ENCODE results near the gene FLG2.
"Not testable (repeated sequence)": the region's sequence is repeated elsewhere in the genome, so short reads cannot be mapped to it uniquely, and the experiment has no call there.

The FLG2 gene

DNA sequence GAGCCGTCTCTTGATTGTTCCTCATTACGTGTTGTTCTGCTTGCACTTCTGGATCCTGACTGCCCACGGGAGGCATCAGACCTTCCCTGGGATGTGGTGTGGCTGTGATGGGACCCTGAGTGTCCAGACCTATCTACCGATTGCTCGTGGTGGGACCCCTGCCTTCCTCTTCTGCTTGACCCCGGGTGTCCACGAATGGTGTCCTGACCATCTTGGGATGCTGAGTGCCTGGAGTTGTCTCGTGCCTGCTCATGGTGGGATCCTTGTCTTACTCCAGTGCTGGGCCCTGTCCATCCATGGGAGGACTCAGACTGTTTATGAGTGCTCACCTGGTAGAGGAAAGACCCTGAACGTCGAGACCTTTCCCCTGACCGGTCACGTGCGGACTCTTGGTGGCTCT lies 47.6 kb downstream of the FLG2 start:
- not testable (repeated sequence) for DNase-seq (ENCODE audit: low spot score)

DNA sequence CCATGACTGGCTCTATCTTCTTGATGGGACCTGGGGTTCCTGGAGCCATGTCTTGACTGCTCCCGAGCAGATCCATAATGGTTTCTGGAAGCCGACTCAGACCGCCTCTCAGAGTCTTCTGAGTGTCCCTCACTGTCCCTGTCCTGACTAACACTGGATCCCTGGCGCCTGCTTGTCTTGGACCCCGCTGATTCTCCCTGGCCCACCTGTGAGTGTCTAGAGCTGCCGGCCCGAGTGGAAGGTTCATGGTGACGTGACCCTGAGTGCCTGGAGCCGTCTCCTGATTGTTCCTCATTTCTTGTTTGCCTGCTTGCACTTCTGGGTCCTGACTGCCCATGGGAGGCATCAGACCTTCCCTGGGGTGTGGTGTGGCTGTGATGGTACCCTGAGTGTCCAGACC lies 49.9 kb downstream of the FLG2 start:
- no peak for DNase-seq (ENCODE audit: low spot score)

- not testable (repeated sequence) for DNase-seq (ENCODE audit: low spot score)
Measured at GRCh38 chr1:152309320-152309901, 50.4 kb downstream of the FLG2 start.

DNA sequence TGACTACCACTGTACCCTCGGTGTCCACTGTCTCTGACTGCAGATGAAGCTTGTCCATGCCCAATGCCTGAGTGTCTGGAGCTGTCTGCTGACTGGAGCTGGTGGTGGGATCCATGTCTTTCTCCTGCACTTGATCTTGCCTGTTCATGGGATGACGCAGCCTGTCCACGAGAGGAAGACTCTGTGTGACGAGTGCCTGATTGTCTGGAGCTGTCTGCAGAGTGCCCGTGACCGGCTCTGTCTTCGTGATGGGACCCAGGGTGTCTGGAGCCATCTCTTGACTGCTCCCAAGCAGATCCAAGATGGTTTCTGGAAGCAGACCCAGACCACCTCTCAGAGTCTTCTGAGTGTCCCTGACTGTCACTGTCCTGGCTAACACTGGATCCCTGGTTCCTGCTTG lies 51.0 kb downstream of the FLG2 start:
- not testable (repeated sequence) for DNase-seq (ENCODE audit: low spot score)

DNA sequence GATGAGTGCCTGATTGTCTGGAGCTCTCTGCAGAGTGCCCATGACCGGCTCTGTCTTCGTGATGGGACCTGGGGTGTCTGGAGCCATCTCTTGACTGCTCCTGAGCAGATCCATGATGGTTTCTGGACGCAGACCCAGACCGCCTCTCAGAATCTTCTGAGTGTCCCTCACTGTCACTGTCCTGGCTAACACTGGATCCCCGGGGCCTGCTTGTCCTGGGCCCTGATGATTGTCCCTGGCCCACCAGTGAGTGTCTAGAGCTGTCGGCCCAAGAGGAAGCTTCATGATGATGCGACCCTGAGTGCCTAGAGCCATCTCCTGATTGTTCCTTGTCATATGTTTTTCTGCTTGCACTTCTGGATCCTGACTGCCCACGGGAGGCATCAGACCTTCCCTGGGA lies 51.8 kb downstream of the FLG2 start:
- not testable (repeated sequence) for DNase-seq (ENCODE audit: low spot score)

DNA sequence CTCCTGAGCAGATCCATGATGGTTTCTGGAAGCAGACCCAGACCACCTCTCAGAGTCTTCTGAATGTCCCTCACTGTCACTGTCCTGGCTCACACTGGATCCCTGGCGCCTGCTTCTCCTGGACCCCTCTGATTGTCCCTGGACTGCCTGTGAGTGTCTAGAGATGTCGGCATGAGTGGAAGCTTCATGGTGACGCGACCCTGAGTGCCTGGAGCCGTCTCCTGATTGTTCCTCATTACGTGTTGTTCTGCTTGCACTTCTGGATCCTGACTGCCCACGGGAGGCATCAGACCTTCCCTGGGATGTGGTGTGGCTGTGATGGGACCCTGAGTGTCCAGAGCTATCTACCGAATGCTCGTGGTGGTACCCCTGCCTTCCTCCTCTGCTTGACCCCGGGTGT lies 53.7 kb downstream of the FLG2 start:
- not testable (repeated sequence) for DNase-seq (ENCODE audit: low spot score)

GRCh38 chr1:152304773-152305172 lies 55.0 kb downstream of the FLG2 start:
- not testable (repeated sequence) for DNase-seq (ENCODE audit: low spot score)

GRCh38 chr1:152303139-152303872 lies 56.5 kb downstream of the FLG2 start:
- not testable (repeated sequence) for DNase-seq (ENCODE audit: low spot score)

Data from hepatic stellate cell (primary cell).